ENCODE measurements around the gene TTN. TPM values are rescaled to one million over a fixed set of nuclear protein-coding genes. Genes with fewer than 3 reads are reported as not detected.

The TTN gene
- total RNA-seq, 2 experiments from 2014 or later, result 0.02 to 0.19 TPM

DNA sequence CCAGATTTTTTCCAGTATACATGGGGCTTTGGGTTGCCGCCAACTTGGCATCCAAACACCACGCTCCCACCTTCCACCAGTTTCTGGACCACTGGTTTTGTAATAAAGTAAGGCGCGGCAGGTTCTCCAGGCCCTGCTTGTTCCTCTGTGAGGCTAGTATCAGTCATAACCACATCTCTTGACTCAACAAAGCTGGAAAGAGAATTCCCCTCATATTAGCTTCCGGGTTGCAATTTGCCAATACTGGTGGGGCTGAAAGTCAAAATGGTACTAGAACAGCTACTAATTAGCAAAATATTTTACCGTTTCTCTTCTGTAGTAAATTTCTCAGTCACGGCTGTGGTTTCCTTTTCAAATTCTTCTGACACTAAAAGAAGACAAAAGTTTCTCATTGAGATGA, 25.0 kb downstream of the TTN start:
- Histone ChIP-seq H3K9me2 (ENCODE audit: insufficient read depth, low read length) (no peaks in the 10 kb centered on the region; the same call in 1 of the 2 replicates), H2AFZ (ENCODE audit: low read length) (no peak overlapping the region), H3K9me3 (ENCODE audit: low read length) (no peaks in the 10 kb centered on the region), H3K4me2 (ENCODE audit: low read length) (no peak overlapping the region), H3K36me3 (ENCODE audit: insufficient read depth, low read length) (no peaks in the 10 kb centered on the region), H4K20me1 (ENCODE audit: insufficient read depth, low read length) (no peaks in the 10 kb centered on the region), H3K79me2 (ENCODE audit: insufficient read depth, low read depth, low read length) (no peaks in the 10 kb centered on the region), H3K27ac (ENCODE audit: low read depth, low read length, poor library complexity, severe bottlenecking) (no peak overlapping the region), H3K4me1 (ENCODE audit: insufficient read depth, low read length, poor library complexity, severe bottlenecking) (no peaks in the 10 kb centered on the region), H3K4me3 (ENCODE audit: low read depth, low read length, poor library complexity, severe bottlenecking) (no peak overlapping the region)
- ChIA-PET CTCF (ENCODE audit: unreplicated experiment) (no interaction called here), POLR2A (interaction anchor here (0.5 to 0.6 kb wide), 2 partner anchors 29 to 49 kb away, joined by 3 read pairs; no protein-coding TSS in a partner anchor)
- BruUV-seq (replicated peaks), result no TSS peak
- no peak for DNase-seq (ENCODE audit: low spot score)
- intact Hi-C loops (cut with micrococcal nuclease; ENCODE audit: unreplicated experiment), result no loop called here
- no peak for TF ChIP-seq CTCF (conservative IDR thresholded peaks at IDR 0.05; ENCODE audit: low read length)

DNA sequence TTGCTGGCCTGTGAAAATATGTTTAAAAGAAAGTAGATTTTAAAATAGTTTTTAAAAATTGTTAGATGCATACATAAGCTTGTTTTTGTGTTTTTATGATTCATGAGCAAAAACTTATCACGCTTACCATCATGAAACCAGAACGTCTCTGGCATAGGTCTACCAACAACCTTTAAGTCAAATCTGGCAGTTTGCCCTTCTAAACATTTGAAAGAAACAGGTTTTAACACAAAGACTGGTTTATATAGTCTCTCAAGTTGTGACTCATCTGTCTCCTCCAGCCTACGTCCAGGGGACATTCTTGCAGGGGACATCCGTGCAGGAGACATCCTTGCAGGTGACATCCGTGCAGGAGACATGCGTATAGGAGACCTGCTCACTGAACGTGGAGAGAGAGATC, 29.6 kb downstream of the TTN start:
- Histone ChIP-seq H3K36me3 (ENCODE audit: insufficient read depth, low read length) (no peaks in the 10 kb centered on the region), H3K9me2 (ENCODE audit: insufficient read depth, low read length) (no peaks in the 10 kb centered on the region; the same call in 1 of the 2 replicates), H3K4me1 (ENCODE audit: insufficient read depth, low read length, poor library complexity, severe bottlenecking) (no peaks in the 10 kb centered on the region), H2AFZ (ENCODE audit: low read length) (no peak overlapping the region), H3K79me2 (ENCODE audit: insufficient read depth, low read depth, low read length) (no peaks in the 10 kb centered on the region), H3K4me2 (ENCODE audit: low read length) (no peak overlapping the region), H4K20me1 (ENCODE audit: insufficient read depth, low read length) (no peaks in the 10 kb centered on the region), H3K9me3 (ENCODE audit: low read length) (no peaks in the 10 kb centered on the region), H3K27ac (ENCODE audit: low read depth, low read length, poor library complexity, severe bottlenecking) (no peak overlapping the region), H3K4me3 (ENCODE audit: low read depth, low read length, poor library complexity, severe bottlenecking) (no peak overlapping the region)
- POLR2A ChIA-PET, result interaction anchor here (0.8 kb wide), 2 partner anchors 13 to 18 kb away, joined by 3 read pairs; no protein-coding TSS in a partner anchor
- CTCF ChIA-PET (ENCODE audit: unreplicated experiment), result no interaction called here
- BruUV-seq (replicated peaks), result no TSS peak
- intact Hi-C loops (cut with micrococcal nuclease; ENCODE audit: unreplicated experiment), result no loop called here
- TF ChIP-seq EZH2phosphoT487 (IDR thresholded peaks at IDR 0.05; ENCODE audit: borderline replicate concordance, low read depth, low read length) (no peak), CTCF (conservative IDR thresholded peaks at IDR 0.05; ENCODE audit: low read length) (no peak)
- no peak for DNase-seq (ENCODE audit: low spot score)

DNA sequence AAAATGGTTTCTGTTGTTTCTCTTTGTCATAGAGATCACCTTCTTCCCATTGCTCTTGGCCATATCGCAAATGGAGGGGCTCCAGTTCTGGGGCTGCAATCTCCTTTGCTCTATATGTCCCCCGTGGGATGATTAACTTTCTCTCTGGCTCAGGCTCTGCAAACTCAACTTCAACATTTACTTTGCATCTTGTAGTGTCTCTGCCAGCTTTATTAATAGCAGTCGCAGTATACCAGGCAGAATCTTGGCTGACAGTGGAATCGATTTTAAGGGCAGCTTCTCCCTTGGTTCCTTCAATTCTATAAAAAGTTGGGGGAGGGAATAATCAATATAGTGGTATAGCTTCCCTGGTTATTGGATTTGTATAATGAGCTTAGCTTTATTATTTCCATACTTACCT, 30.5 kb downstream of the TTN start:
- H3K4me1 ChIP-seq (ENCODE audit: insufficient read depth, low read length, poor library complexity, severe bottlenecking), result no peaks in the 10 kb centered on the region
- H4K20me1 ChIP-seq (ENCODE audit: insufficient read depth, low read length), result no peaks in the 10 kb centered on the region
- no peaks in the 10 kb centered on the region; the same call in 1 of the 2 replicates for H3K9me2 ChIP-seq (ENCODE audit: insufficient read depth, low read length)
- ChIA-PET POLR2A (interaction anchor here (0.8 kb wide), 2 partner anchors 14 to 19 kb away, joined by 3 read pairs; no protein-coding TSS in a partner anchor), CTCF (ENCODE audit: unreplicated experiment) (no interaction called here)
- H3K4me2 ChIP-seq (ENCODE audit: low read length), result no peak overlapping the region
- no peak overlapping the region for H3K27ac ChIP-seq (ENCODE audit: low read depth, low read length, poor library complexity, severe bottlenecking)
- TF ChIP-seq CTCF (conservative IDR thresholded peaks at IDR 0.05; ENCODE audit: low read length) (no peak), EZH2phosphoT487 (IDR thresholded peaks at IDR 0.05; ENCODE audit: borderline replicate concordance, low read depth, low read length) (no peak)
- H3K36me3 ChIP-seq (ENCODE audit: insufficient read depth, low read length), result no peaks in the 10 kb centered on the region
- H2AFZ ChIP-seq (ENCODE audit: low read length), result no peak overlapping the region
- H3K4me3 ChIP-seq (ENCODE audit: low read depth, low read length, poor library complexity, severe bottlenecking), result no peak overlapping the region
- DNase-seq (ENCODE audit: low spot score), result no peak
- no peaks in the 10 kb centered on the region for H3K9me3 ChIP-seq (ENCODE audit: low read length)
- BruUV-seq (replicated peaks), result no TSS peak
- H3K79me2 ChIP-seq (ENCODE audit: insufficient read depth, low read depth, low read length), result no peaks in the 10 kb centered on the region
- intact Hi-C loops (cut with micrococcal nuclease; ENCODE audit: unreplicated experiment), result no loop called here
